Measurements from ENCODE around the gene C2orf49.

- TF ChIP-seq CTCF (conservative IDR thresholded peaks at IDR 0.05 in 1 of 2, IDR thresholded peaks at IDR 0.05 in 1 of 2; ENCODE audit: extremely low read depth in 1 of 2, insufficient read depth in 1 of 2, low read depth in 1 of 2, low read length in 2 of 2): no peak
- TF ChIP-seq EZH2 (IDR thresholded peaks at IDR 0.05; ENCODE audit: borderline replicate concordance, low read length): no peak
These were observed 28.2 kb upstream of the C2orf49 start for GRCh38 chr2:105309147-105309545.
